Measurements from ENCODE around the gene STARD9. TPM values are rescaled to one million over a fixed set of nuclear protein-coding genes. Genes with fewer than 3 reads are reported as not detected.
"Not testable (repeated sequence)": the region's sequence is repeated elsewhere in the genome, so short reads cannot be mapped to it uniquely, and the experiment has no call there.

The STARD9 gene
- total RNA-seq, 1 donor from 2014 or later = 5.4 TPM

GRCh38 chr15:42749266-42749665 lies 173.9 kb downstream of the STARD9 start:
- TF ChIP-seq, protein P1, sequence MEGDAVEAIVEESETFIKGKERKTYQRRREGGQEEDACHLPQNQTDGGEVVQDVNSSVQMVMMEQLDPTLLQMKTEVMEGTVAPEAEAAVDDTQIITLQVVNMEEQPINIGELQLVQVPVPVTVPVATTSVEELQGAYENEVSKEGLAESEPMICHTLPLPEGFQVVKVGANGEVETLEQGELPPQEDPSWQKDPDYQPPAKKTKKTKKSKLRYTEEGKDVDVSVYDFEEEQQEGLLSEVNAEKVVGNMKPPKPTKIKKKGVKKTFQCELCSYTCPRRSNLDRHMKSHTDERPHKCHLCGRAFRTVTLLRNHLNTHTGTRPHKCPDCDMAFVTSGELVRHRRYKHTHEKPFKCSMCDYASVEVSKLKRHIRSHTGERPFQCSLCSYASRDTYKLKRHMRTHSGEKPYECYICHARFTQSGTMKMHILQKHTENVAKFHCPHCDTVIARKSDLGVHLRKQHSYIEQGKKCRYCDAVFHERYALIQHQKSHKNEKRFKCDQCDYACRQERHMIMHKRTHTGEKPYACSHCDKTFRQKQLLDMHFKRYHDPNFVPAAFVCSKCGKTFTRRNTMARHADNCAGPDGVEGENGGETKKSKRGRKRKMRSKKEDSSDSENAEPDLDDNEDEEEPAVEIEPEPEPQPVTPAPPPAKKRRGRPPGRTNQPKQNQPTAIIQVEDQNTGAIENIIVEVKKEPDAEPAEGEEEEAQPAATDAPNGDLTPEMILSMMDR (conservative IDR thresholded peaks at IDR 0.05; ENCODE audit: low read depth, low read length) = no peak
- DNase-seq (ENCODE audit: low read depth) = no peak

GRCh38 chr15:42750306-42750705 lies 174.9 kb downstream of the STARD9 start:
- DNase-seq (ENCODE audit: low read depth) = no peak
- TF ChIP-seq, protein P1 (conservative IDR thresholded peaks at IDR 0.05; ENCODE audit: low read depth, low read length) = no peak
- no peak overlapping the region for H3K4me3 ChIP-seq (ENCODE audit: low read depth, low read length)

More at GRCh38 chr15:42749266-42749665, 173.9 kb downstream of the STARD9 start:
- no peak overlapping the region for H3K4me3 ChIP-seq (ENCODE audit: low read depth, low read length)

- TF ChIP-seq, protein P1 (conservative IDR thresholded peaks at IDR 0.05; ENCODE audit: low read depth, low read length) = no peak
- H3K4me3 ChIP-seq (ENCODE audit: low read depth, low read length) = no peak overlapping the region
- no peak for DNase-seq (ENCODE audit: low read depth)
These were observed 183.7 kb downstream of the STARD9 start for GRCh38 chr15:42759093-42759492.

DNA sequence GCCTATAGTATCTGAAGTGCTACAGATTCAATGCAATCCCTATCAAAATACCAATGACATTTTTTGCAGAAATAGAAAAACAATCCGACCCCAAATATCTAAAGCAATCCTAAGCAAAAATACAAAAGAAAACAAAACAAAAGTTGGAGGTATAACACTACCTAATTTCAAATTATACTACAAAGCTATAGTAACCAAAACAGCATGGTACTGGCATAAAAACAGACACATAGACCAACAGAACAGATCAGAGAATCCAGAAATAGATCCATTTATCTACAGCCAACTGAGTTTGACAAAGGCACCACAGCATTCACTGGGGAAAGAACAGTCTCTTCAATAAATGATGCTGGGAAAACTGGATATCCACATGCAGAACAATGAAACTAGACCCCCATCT lies 185.4 kb downstream of the STARD9 start:
- no peak for DNase-seq (ENCODE audit: low read depth)
- TF ChIP-seq, protein P1 (conservative IDR thresholded peaks at IDR 0.05; ENCODE audit: low read depth, low read length) = no peak
- no peak overlapping the region for H3K4me3 ChIP-seq (ENCODE audit: low read depth, low read length)

- not testable (repeated sequence) for H3K4me3 ChIP-seq (ENCODE audit: low read depth, low read length); DNase-seq (ENCODE audit: low read depth)
These were observed 186.4 kb downstream of the STARD9 start for GRCh38 chr15:42761813-42762212.

- not testable (repeated sequence) for H3K4me3 ChIP-seq (ENCODE audit: low read depth, low read length); DNase-seq (ENCODE audit: low read depth)
These were observed 188.8 kb downstream of the STARD9 start for GRCh38 chr15:42764154-42764731.

- DNase-seq (ENCODE audit: low read depth); H3K4me3 ChIP-seq (ENCODE audit: low read depth, low read length): not testable (repeated sequence)
These were observed 190.7 kb downstream of the STARD9 start for GRCh38 chr15:42766109-42766508.

Other genes starting within 250 kb of the STARD9 start
- 0.43 and 1.2 TPM in 2 replicates for gene CAPN3, start 216.1 kb upstream of the STARD9 start, total RNA-seq
- gene ZNF106, start 84.5 kb upstream of the STARD9 start, total RNA-seq = 26.8 and 27.1 TPM in 2 replicates
- 68.6 and 76.4 TPM in 2 replicates for gene SNAP23, start 80.0 kb upstream of the STARD9 start, total RNA-seq
- 14.7 and 20.3 TPM in 2 replicates for gene LRRC57, start 26.8 kb upstream of the STARD9 start, total RNA-seq
- gene HAUS2, start 26.8 kb upstream of the STARD9 start, total RNA-seq = 54.0 and 77.5 TPM in 2 replicates
- 13.7 and 16.4 TPM in 2 replicates for gene CDAN1, start 161.5 kb downstream of the STARD9 start, total RNA-seq